PC-3 (cell line): ENCODE results near the gene GALNT18. TPM values are rescaled to one million over a fixed set of nuclear protein-coding genes. Genes with fewer than 3 reads are reported as not detected.

Experiments used
- ATAC-seq: fragments of 200-7000 bp; cut with Tn5 transposase; 2 replicates; pipeline ENCODE4 v1.9.1; 2020; ENCODE audit warnings: mild to moderate bottlenecking, moderate library complexity
- BruUV-seq: library from RNA; stranded (reverse); fragments of 400-500 nt; replicated peaks from 2 replicates; lab custom pipeline; 2021; lab: Mats Ljungman, UMichigan
- CTCF ChIA-PET: fragments of 300-600 bp; sonication (Branson Sonifier 250); formaldehyde crosslinking; loops from one replicate; lab custom pipeline; 2022; ENCODE audit warnings: antibody characterized with exemption; lab: Charles Lee
- POLR2A ChIA-PET: fragments of 300-600 bp; sonication (Branson Sonifier 250); formaldehyde crosslinking; loops from one replicate; lab custom pipeline; 2022; ENCODE audit warnings: antibody characterized with exemption; ENCODE audit not compliant: unreplicated experiment; lab: Charles Lee
- DNase-seq: peaks from one replicate; pipeline ENCODE4 v3.0.0-alpha.2; 2015
- H2AFZ ChIP-seq: fragments of 300-600 bp; sonication (generic); 2 replicates; pipeline ENCODE4 v1.6.0; 2016; ENCODE audit warnings: antibody characterized with exemption, low read length
- H3F3A ChIP-seq: fragments of 300-600 bp; sonication (generic); one replicate; pipeline ENCODE4 v1.6.0; 2017; ENCODE audit warnings: antibody characterized with exemption, low read length, control low read depth, mild to moderate bottlenecking; ENCODE audit not compliant: unreplicated experiment
- H3K27ac ChIP-seq: fragments of 300-600 bp; sonication (generic); 2 replicates; pipeline ENCODE4 v1.5.1; 2016; ENCODE audit warnings: mild to moderate bottlenecking, low read length
- H3K27me3 ChIP-seq: fragments of 300-600 bp; sonication (generic); 2 replicates; pipeline ENCODE4 v1.6.1; 2016; ENCODE audit warnings: low read length, mixed read lengths
- H3K36me3 ChIP-seq: fragments of 300-600 bp; sonication (generic); 2 replicates; pipeline ENCODE4 v1.6.1; 2016; ENCODE audit warnings: low read depth, mixed run types, low read length, mixed read lengths
- H3K4me1 ChIP-seq: fragments of 300-600 bp; sonication (generic); 2 replicates; pipeline ENCODE4 v1.5.1; 2016; ENCODE audit warnings: low read length; ENCODE audit not compliant: insufficient read depth
- H3K4me2 ChIP-seq: fragments of 300-600 bp; sonication (generic); 2 replicates; pipeline ENCODE4 v1.6.0; 2016; ENCODE audit warnings: low read length
- H3K4me3 ChIP-seq: fragments of 300-600 bp; sonication (generic); 2 replicates; pipeline ENCODE4 v1.5.1; 2016; ENCODE audit warnings: mild to moderate bottlenecking, low read length, mixed read lengths
- H3K79me2 ChIP-seq: fragments of 300-600 bp; sonication (generic); 2 replicates; pipeline ENCODE4 v1.6.1; 2017; ENCODE audit warnings: low read length, mixed read lengths
- H3K9ac ChIP-seq: fragments of 300-600 bp; sonication (generic); 2 replicates; pipeline ENCODE4 v1.6.0; 2016; ENCODE audit warnings: mild to moderate bottlenecking, low read length
- H3K9me2 ChIP-seq: fragments of 300-600 bp; sonication (generic); replicated peaks from 2 replicates; pipeline ENCODE4 v1.6.1; 2016; ENCODE audit warnings: mixed run types, low read length, mixed read lengths
- H3K9me3 ChIP-seq: fragments of 300-600 bp; sonication (generic); 2 replicates; pipeline ENCODE4 v1.6.1; 2016; ENCODE audit warnings: low read length, mixed read lengths
- H4K20me1 ChIP-seq: fragments of 300-600 bp; sonication (generic); 2 replicates; pipeline ENCODE4 v1.6.1; 2016; ENCODE audit warnings: low read length, mixed read lengths
- CTCF ChIP-seq: fragments of 300-600 bp; sonication (generic); conservative IDR thresholded peaks from 2 replicates; pipeline ENCODE4 v1.5.1; 2017; ENCODE audit warnings: antibody characterized with exemption, low read depth, mild to moderate bottlenecking, low read length
- EZH2 ChIP-seq: fragments of 300-600 bp; sonication (generic); IDR thresholded peaks from one replicate; pipeline ENCODE4 v1.6.1; 2017; ENCODE audit warnings: antibody characterized with exemption, mild to moderate bottlenecking, low read length; ENCODE audit not compliant: unreplicated experiment
- EZH2phosphoT487 ChIP-seq: fragments of 300-600 bp; sonication (generic); IDR thresholded peaks from 2 replicates; pipeline ENCODE4 v1.6.1; 2018; ENCODE audit warnings: mild to moderate bottlenecking, antibody characterized with exemption, low read length, borderline replicate concordance
- intact Hi-C: fragments of 100-400 bp; cut with micrococcal nuclease; formaldehyde crosslinking; loops from 2 replicates; pipeline ENCODE4 v1.9.0; 2023
- total RNA-seq: library from RNA; depleted of rRNA; stranded (reverse); fragments of >200 nt; gene quantifications from 2 replicates; pipeline ENCODE4 v1.2.3, GENCODE V29; 2014

GALNT18 gene
- total RNA-seq, 1 experiment from 2014 or later: 34.5 TPM

GRCh38 chr11:11458001-11458400 lies 163.8 kb downstream of the GALNT18 start:
- Histone ChIP-seq H4K20me1 (no peaks in the 10 kb centered on the region), H3K9me3 (no peaks in the 10 kb centered on the region), H3K9me2 (no peaks in the 10 kb centered on the region), H3K36me3 (no peaks in the 10 kb centered on the region), H2AFZ (no peak overlapping the region), H3K27ac (no peak overlapping the region), H3K9ac (no peak overlapping the region), H3K4me1 (no peaks in the 10 kb centered on the region), H3K27me3 (no peaks in the 10 kb centered on the region), H3K4me2 (no peak overlapping the region), H3K4me3 (no peak overlapping the region), H3F3A (no peaks in the 10 kb centered on the region), H3K79me2 (no peaks in the 10 kb centered on the region)
- ATAC-seq: no peak
- intact Hi-C loops: no loop called here
- BruUV-seq: no TSS peak
- DNase-seq: no peak
- CTCF ChIA-PET: no interaction called here
- POLR2A ChIA-PET: no interaction called here
- TF ChIP-seq EZH2phosphoT487 (no peak), CTCF (no peak), EZH2 (no peak)

GRCh38 chr11:11456866-11457265 lies 164.9 kb downstream of the GALNT18 start:
- BruUV-seq: no TSS peak
- no peak overlapping the region for H3K4me3 ChIP-seq

More at GRCh38 chr11:11456866-11457265, 164.9 kb downstream of the GALNT18 start:
- H3K4me1 ChIP-seq: peaks cover 2% of the 10 kb centered on the region
- H2AFZ ChIP-seq: no peak overlapping the region
- no peaks in the 10 kb centered on the region for H3K9me2 ChIP-seq
- no peak overlapping the region for H3K27ac ChIP-seq
- no peak for TF ChIP-seq CTCF
- no peak for TF ChIP-seq EZH2
- no peak overlapping the region for H3K9ac ChIP-seq
- H3K27me3 ChIP-seq: no peaks in the 10 kb centered on the region
- no peaks in the 10 kb centered on the region for H3F3A ChIP-seq
- intact Hi-C loops: no loop called here
- H4K20me1 ChIP-seq: no peaks in the 10 kb centered on the region
- no peak overlapping the region for H3K4me2 ChIP-seq
- H3K79me2 ChIP-seq: no peaks in the 10 kb centered on the region
- DNase-seq (no peak), ATAC-seq (no peak)
- ChIA-PET CTCF (no interaction called here), POLR2A (no interaction called here)
- no peaks in the 10 kb centered on the region for H3K36me3 ChIP-seq
- H3K9me3 ChIP-seq: no peaks in the 10 kb centered on the region
